Hepatocyte (in vitro differentiated cells): ENCODE results near the gene GABRB2. TPM values are rescaled to one million over a fixed set of nuclear protein-coding genes. Genes with fewer than 3 reads are reported as not detected.

Experiments
- DNase-seq: peaks from one replicate; pipeline ENCODE4 v3.0.0-alpha.2; 2016; ENCODE audit warnings: low spot score
- H2AFZ ChIP-seq: fragments of 200-600 bp; sonication (generic); 2 replicates; pipeline ENCODE4 v1.6.0; 2016; ENCODE audit warnings: antibody characterized with exemption, mild to moderate bottlenecking
- H3K27ac ChIP-seq: fragments of 200-600 bp; sonication (generic); 2 replicates; pipeline ENCODE4 v1.5.1; 2016; ENCODE audit warnings: mild to moderate bottlenecking
- H3K27me3 ChIP-seq: fragments of 200-600 bp; sonication (generic); 2 replicates; pipeline ENCODE4 v1.6.1; 2016
- H3K36me3 ChIP-seq: fragments of 200-600 bp; sonication (generic); replicated peaks from 2 replicates; pipeline ENCODE4 v1.5.1; 2016; ENCODE audit warnings: low read depth; ENCODE audit not compliant: insufficient read depth
- H3K4me1 ChIP-seq: fragments of 200-600 bp; sonication (generic); 2 replicates; pipeline ENCODE4 v1.5.1; 2016; ENCODE audit warnings: mild to moderate bottlenecking, moderate library complexity; ENCODE audit not compliant: insufficient read depth
- H3K4me2 ChIP-seq: fragments of 200-600 bp; sonication (generic); 2 replicates; pipeline ENCODE4 v1.6.0; 2016
- H3K4me3 ChIP-seq: fragments of 200-600 bp; sonication (generic); 2 replicates; pipeline ENCODE4 v1.5.1; 2016; ENCODE audit warnings: mild to moderate bottlenecking
- H3K79me2 ChIP-seq: fragments of 200-600 bp; sonication (generic); 2 replicates; pipeline ENCODE4 v1.6.0; 2017; ENCODE audit warnings: mild to moderate bottlenecking
- H3K9me2 ChIP-seq: fragments of 200-600 bp; sonication (generic); replicated peaks from 2 replicates; pipeline ENCODE4 v1.6.0; 2017; ENCODE audit warnings: mild to moderate bottlenecking; ENCODE audit not compliant: insufficient read depth
- H3K9me3 ChIP-seq: fragments of 200-600 bp; sonication (generic); 2 replicates; pipeline ENCODE4 v1.5.1; 2016; ENCODE audit warnings: low read depth, mild to moderate bottlenecking
- H4K20me1 ChIP-seq: fragments of 200-600 bp; sonication (generic); 2 replicates; pipeline ENCODE4 v1.6.0; 2016; ENCODE audit warnings: mild to moderate bottlenecking; ENCODE audit not compliant: insufficient read depth, poor library complexity, severe bottlenecking
- CTCF ChIP-seq: fragments of 200-600 bp; sonication (generic); IDR thresholded peaks from 2 replicates; pipeline ENCODE4 v1.5.1; 2016; ENCODE audit warnings: antibody characterized with exemption, mild to moderate bottlenecking; ENCODE audit not compliant: poor library complexity
- EZH2 ChIP-seq: fragments of 200-600 bp; sonication (generic); IDR thresholded peaks from 2 replicates; pipeline ENCODE4 v1.6.1; 2016; ENCODE audit warnings: antibody characterized with exemption, mild to moderate bottlenecking, borderline replicate concordance
- EZH2phosphoT487 ChIP-seq: fragments of 200-600 bp; sonication (generic); IDR thresholded peaks from one replicate; pipeline ENCODE4 v1.6.1; 2018; ENCODE audit warnings: antibody characterized with exemption, mild to moderate bottlenecking, low read depth, moderate library complexity; ENCODE audit not compliant: unreplicated experiment, severe bottlenecking
- WGBS: methylation state at CpG from one replicate; pipeline ENCODE4 v1.1.6; 2016; ENCODE audit warnings: low lambda C conversion rate; ENCODE audit errors: missing lambda C conversion rate; 5-methylcytosine and 5-hydroxymethylcytosine counted together
- polyA plus RNA-seq: library from polyadenylated mRNA; unstranded; fragments of >200 nt; fragmentation: Nextera tagmentation; extraction: Ambion mirVana; gene quantifications from 2 replicates; pipeline ENCODE4 v1.2.1, GENCODE V29; 2016
- total RNA-seq: library from RNA; depleted of rRNA; stranded (reverse); fragments of >200 nt; gene quantifications from 2 replicates; pipeline ENCODE4 v1.2.3, GENCODE V29; 2014

The GABRB2 gene
- total and polyA plus RNA-seq, 2 experiments from 2014 or later = 0.16 to 0.53 TPM

GRCh38 chr5:161421067-161421466 is 125.5 kb downstream of the GABRB2 start:
- no peaks in the 10 kb centered on the region for H3K79me2 ChIP-seq
- no peak overlapping the region for H3K27ac ChIP-seq
- H3K36me3 ChIP-seq = no peaks in the 10 kb centered on the region
- TF ChIP-seq CTCF = no peak
- TF ChIP-seq EZH2 = no peak
- no peak for TF ChIP-seq EZH2phosphoT487
- no peaks in the 10 kb centered on the region for H3K9me2 ChIP-seq
- no peak overlapping the region for H2AFZ ChIP-seq
- 77% methylated on average over 4 of the region's 4 CpGs for WGBS
- no peak for DNase-seq
- no peaks in the 10 kb centered on the region for H4K20me1 ChIP-seq
- H3K27me3 ChIP-seq = no peaks in the 10 kb centered on the region
- H3K4me3 ChIP-seq = no peak overlapping the region
- no peak overlapping the region for H3K4me2 ChIP-seq
- no peaks in the 10 kb centered on the region for H3K9me3 ChIP-seq
- H3K4me1 ChIP-seq = no peaks in the 10 kb centered on the region

GRCh38 chr5:161420521-161420920 is 126.0 kb downstream of the GABRB2 start:
- Histone ChIP-seq H3K4me3 (no peak overlapping the region), H3K4me2 (no peak overlapping the region), H2AFZ (no peak overlapping the region), H3K36me3 (no peaks in the 10 kb centered on the region), H3K9me2 (no peaks in the 10 kb centered on the region), H3K4me1 (no peaks in the 10 kb centered on the region), H4K20me1 (no peaks in the 10 kb centered on the region), H3K27me3 (no peaks in the 10 kb centered on the region), H3K79me2 (no peaks in the 10 kb centered on the region), H3K27ac (no peak overlapping the region), H3K9me3 (no peaks in the 10 kb centered on the region)
- no peak for DNase-seq
- 68% methylated on average over 3 of the region's 3 CpGs for WGBS
- TF ChIP-seq CTCF (no peak), EZH2 (no peak), EZH2phosphoT487 (no peak)

- 46% methylated on average over 3 of the region's 3 CpGs for WGBS
- DNase-seq = no peak
- no peak overlapping the region for H2AFZ ChIP-seq
These were observed 131.6 kb downstream of the GABRB2 start for GRCh38 chr5:161414896-161415295.

More at GRCh38 chr5:161414896-161415295, 131.6 kb downstream of the GABRB2 start:
- Histone ChIP-seq H3K36me3 (no peaks in the 10 kb centered on the region), H3K9me3 (no peaks in the 10 kb centered on the region), H3K4me2 (no peak overlapping the region), H3K4me1 (no peaks in the 10 kb centered on the region), H3K9me2 (no peaks in the 10 kb centered on the region), H3K4me3 (no peak overlapping the region), H3K27me3 (no peaks in the 10 kb centered on the region), H4K20me1 (no peaks in the 10 kb centered on the region), H3K79me2 (no peaks in the 10 kb centered on the region), H3K27ac (no peak overlapping the region)
- no peak for TF ChIP-seq CTCF
- no peak for TF ChIP-seq EZH2phosphoT487
- TF ChIP-seq EZH2 = no peak
